ENCODE data around the gene TTC22.

Gene TTC22

DNA sequence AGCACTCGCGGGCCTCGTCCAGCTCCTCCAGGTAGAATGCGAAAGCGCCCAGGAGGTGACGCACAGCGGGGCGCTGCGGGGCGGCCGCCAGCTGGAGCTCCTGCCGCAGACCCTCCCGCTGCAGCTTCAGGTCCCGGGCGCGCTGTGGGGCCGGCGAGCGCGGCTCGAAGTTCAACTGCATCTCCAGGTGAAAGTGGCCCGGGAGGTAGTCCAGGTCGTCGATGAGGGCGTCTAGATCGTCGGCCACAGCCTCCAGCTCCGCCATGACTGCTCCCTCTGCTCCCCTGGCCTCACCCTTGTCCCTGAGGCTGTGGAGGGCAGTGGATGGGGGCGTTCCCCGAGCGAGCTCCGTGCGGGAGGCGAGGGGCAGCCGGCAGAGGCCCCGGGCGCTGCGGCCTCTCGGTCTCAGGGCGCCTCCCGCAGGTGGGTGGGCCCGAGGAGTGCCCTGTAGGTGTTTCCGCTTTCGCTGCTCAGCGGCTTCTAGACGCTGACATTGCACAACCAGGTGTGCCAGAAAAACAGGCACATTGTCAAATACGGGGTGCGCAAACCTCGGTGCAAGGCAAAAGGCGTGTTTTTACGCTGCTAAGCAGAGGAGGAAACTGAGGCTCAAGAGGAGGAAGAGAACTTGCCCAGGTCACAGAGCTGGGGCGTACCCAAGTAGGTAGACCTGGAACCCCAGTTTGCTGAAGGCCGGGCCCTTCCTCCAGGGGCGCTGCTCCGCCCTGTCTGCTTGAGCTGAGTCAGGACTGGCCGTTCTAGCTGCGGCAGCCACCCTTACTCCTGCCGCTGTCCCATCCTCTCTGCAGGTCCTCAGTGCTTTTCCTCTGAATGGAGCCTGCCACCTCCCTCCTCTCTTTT, at the start of gene TTC22:
Gene TTC22 (minus strand): TSS at position 425 of the 861 bp plus-strand sequence. CDS start 160 bp downstream, at position 265.
- DNase-seq (ENCODE audit: low read depth): no peak
- H3K4me3 ChIP-seq (ENCODE audit: low read depth, low read length): peak within 1 kb of the TSS; percentile 32
- TF ChIP-seq, protein P1, sequence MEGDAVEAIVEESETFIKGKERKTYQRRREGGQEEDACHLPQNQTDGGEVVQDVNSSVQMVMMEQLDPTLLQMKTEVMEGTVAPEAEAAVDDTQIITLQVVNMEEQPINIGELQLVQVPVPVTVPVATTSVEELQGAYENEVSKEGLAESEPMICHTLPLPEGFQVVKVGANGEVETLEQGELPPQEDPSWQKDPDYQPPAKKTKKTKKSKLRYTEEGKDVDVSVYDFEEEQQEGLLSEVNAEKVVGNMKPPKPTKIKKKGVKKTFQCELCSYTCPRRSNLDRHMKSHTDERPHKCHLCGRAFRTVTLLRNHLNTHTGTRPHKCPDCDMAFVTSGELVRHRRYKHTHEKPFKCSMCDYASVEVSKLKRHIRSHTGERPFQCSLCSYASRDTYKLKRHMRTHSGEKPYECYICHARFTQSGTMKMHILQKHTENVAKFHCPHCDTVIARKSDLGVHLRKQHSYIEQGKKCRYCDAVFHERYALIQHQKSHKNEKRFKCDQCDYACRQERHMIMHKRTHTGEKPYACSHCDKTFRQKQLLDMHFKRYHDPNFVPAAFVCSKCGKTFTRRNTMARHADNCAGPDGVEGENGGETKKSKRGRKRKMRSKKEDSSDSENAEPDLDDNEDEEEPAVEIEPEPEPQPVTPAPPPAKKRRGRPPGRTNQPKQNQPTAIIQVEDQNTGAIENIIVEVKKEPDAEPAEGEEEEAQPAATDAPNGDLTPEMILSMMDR (conservative IDR thresholded peaks at IDR 0.05; ENCODE audit: low read depth, low read length): peak; percentile 45

DNA sequence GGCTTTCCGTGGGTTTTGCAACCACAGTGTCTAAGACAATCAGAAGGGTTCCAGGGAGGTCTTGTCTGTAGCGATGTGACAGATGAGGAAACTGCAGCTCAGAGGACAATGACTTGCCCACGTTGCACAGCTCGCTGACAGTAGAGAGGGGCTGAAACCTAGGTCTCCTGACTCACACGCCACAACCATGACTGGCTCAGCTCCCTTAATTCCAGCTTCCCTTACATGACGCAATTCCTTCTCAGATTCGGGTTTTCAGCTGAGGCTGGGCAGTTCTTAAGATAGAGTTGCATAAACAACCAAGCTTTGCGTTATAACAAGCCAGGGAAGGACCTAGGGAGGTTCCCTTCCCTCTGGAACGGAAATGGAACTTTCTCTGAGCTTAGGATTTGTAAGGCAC, 49.6 kb upstream of the TTC22 start:
- TF ChIP-seq, protein P1 (conservative IDR thresholded peaks at IDR 0.05; ENCODE audit: low read depth, low read length): no peak
- H3K4me3 ChIP-seq (ENCODE audit: low read depth, low read length): no peak overlapping the region
- peak; percentile 99 for DNase-seq (ENCODE audit: low read depth)

- TF ChIP-seq, protein P1 (conservative IDR thresholded peaks at IDR 0.05; ENCODE audit: low read depth, low read length): no peak
- DNase-seq (ENCODE audit: low read depth): no peak
- H3K4me3 ChIP-seq (ENCODE audit: low read depth, low read length): no peak overlapping the region
These were observed 49.1 kb upstream of the TTC22 start for GRCh38 chr1:54850069-54850730.

DNA sequence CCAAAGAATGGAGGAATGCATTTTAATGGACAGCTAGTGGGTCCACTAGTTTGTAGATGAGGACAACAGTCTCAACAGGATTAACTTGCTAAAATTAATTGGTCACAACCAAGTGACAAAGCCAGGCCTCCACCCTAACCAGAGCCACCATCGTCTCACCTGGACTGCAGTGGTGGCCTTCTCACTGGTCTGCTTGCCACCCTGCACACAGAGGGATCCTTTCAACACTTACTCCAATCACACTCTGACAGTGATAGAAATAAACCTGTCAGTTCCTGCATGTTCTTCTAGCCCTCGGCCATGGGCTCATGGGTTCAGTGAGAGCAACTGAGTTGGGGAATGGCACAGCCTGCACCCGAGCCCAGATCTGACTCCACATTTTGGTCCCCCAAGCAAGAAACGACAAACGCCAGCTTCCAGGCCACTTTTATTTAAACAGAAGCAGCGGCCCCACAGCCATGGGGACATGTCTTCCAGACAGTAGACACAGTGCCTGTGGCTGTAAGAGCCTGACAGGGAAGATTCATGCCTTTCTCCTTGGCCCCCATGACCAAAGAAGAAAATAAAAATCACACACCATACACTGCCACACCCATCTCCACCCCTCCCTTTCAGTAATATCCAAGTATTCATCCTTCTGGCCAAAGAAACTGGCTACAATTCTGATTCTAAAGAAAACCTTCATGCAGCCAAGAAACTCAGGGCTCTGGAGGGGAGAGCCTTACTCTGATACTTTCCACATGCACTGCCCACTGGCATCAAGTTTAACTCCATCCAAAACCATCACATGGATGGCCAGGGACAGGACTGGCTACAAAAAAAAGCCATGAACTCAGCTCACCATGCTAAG, 48.3 kb upstream of the TTC22 start:
- TF ChIP-seq, protein P1 (conservative IDR thresholded peaks at IDR 0.05; ENCODE audit: low read depth, low read length): no peak
- no peak for DNase-seq (ENCODE audit: low read depth)
- no peak overlapping the region for H3K4me3 ChIP-seq (ENCODE audit: low read depth, low read length)

DNA sequence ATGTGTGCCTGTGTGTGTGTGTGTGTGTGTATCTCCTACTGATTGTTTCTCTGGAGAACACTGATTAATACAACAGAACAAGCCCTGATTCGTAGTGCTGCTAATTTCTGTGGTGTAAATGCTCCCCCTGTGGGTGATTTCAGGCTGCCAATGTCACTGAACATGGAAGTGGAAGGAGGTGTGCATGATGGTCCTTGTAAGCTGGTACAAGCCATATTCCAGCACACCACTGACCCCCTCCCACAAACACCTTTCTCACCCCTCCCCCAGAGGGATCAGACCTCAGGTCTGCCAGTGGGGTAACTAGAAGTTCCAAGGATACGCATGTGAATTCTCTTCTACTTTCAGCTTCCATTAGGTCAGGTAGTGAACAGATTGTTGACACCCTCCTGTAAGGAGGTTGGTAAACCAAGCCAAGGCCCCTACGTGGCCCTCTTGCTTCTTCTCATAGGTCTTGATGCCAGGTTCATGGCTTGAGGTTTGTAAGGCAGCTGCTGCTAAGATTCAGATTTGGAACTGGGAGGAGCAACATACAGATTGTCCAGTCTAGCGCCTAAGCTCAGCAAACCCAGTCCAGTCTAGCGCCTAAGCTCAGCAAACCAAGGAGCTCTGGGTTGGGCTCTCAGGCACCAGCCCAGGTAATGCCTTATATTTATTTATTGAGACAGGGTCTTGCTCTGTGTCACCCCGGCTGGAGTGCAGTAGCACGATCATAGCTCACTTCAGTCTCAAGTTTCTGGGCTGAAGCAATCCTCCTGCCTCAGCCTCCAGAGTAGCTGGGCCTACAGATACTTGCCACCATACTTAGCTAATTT, 47.2 kb upstream of the TTC22 start:
- TF ChIP-seq, protein P1 (conservative IDR thresholded peaks at IDR 0.05; ENCODE audit: low read depth, low read length): peak; percentile 31
- DNase-seq (ENCODE audit: low read depth): no peak
- H3K4me3 ChIP-seq (ENCODE audit: low read depth, low read length): no peak overlapping the region

DNA sequence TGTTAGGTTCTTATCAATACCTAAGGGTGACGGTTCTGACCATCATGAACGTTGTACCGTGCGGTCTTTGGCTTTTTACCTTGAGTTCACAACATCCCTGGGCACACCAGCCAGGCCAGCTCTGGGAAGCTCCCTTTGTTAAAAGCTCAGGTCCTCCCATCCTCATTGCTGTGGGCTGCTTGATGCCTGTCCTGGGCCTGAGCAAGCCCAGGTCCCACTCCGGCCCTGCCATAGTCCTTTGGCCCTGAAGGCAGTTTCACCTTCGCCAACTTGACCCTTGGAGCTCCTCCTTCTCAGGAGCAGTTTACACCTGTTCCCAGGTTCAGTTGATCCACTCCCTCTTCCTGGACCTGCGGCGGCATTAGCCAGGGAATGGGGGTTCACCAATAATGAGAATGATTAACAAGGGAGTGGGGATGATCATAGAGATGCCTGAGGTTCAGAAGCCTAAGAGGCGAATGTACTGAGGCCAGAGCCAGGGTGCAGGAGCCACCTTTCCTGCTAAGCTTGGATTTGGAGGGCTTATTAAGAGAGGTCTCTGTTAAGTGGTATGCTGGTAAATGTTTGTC, 45.7 kb upstream of the TTC22 start:
- H3K4me3 ChIP-seq (ENCODE audit: low read depth, low read length): no peak overlapping the region
- TF ChIP-seq, protein P1 (conservative IDR thresholded peaks at IDR 0.05; ENCODE audit: low read depth, low read length): no peak
- DNase-seq (ENCODE audit: low read depth): no peak
